Measurements from ENCODE around the gene DDX46. TPM values are rescaled to one million over a fixed set of nuclear protein-coding genes. Genes with fewer than 3 reads are reported as not detected.
"Not testable (repeated sequence)": the region's sequence is repeated elsewhere in the genome, so short reads cannot be mapped to it uniquely, and the experiment has no call there.

Gene DDX46
- total RNA-seq, 1 donor from 2014 or later = 39.7 TPM

DNA sequence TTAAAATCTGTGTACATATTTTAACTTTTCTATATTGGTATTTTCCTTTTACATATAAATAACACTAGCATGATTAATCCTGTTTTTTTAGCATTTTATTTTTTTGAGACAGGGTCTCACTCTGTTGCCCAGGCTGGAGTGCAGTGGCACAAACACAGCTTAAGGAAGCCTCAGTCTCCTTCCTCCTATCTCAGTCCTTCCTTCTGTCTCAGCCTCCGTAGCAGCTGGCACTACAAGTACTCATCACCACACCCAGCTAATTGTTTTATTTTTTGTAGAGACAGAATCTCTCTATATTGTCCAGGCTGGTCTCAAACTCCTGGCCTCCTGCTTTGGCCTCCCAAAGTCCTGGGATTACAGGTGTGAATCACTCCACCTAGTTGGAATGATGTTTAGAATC is 85.7 kb downstream of the DDX46 start:
- no peak for DNase-seq (ENCODE audit: extremely low read depth, low read depth, low spot score)

DNA sequence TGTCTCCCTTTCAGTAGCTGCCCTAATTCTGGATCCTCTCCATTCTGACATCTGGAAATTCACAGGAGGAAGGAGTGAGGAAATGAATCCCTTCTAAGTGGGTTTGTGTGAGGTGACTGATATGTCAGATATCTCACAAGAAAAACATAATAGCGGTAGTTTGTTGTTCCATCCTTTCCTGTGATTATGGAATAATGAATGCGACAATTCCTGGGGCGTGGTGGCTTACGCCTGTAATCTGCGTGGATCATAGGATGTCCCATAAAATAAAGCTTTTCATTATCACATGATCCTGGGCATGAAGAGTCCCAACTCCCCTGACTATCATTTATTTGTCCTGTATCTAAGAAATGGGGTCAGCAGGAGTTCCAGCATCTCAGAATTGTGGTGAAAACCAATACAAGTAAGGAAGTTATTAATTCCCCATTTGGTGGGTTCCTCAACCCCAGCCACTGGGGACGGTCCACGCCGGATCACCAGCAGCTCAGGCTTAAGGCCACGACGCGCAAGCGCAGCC is 86.8 kb downstream of the DDX46 start:
- DNase-seq (ENCODE audit: extremely low read depth, low read depth, low spot score) = peak; percentile 27

DNA sequence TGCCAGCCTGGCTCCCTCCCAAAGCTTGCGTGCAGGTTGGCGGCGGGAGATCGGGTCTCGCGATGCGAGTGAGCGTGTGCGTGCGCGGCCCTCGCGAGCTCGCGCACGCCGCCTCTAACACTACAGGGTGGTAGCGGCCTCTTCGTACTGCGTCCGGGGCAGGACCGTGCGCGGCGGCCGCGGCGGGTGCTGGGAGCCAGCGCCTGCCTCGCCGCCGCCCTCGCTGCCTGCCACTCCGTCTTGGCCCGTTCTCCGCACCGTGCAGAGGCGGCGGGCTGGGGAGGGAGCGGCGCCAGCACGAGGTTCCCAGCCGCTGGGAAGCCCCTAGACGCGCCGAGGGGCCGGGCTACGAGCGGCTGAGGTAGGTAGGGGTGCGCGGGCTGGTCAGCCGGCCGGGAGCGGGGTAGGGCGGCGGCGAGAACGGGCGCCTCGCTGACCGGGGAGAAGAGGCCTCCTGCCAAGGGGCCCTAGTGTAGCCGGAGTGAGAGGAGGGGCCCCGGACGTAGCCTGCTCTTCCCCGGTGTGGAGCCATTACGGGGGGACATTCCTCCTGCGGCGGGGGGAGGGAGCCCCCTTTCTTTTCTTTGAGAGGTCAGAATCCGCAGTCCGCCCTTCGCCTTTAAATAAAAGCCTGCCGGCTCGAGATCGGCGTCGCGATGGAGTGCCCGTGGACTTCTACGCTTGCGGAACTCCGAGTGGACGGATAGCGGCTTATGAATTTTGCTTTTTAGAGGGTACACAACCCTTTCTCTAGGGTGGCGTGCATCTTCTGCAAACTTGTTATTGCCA is 87.5 kb downstream of the DDX46 start, which contains the start of gene C5orf24:
TSS of gene C5orf24 (plus strand) at position 117 of the 789 bp plus-strand sequence. CDS start 8,933 bp downstream, outside the sequence.
- DNase-seq (ENCODE audit: extremely low read depth, low read depth, low spot score) = peak; percentile 72

DNA sequence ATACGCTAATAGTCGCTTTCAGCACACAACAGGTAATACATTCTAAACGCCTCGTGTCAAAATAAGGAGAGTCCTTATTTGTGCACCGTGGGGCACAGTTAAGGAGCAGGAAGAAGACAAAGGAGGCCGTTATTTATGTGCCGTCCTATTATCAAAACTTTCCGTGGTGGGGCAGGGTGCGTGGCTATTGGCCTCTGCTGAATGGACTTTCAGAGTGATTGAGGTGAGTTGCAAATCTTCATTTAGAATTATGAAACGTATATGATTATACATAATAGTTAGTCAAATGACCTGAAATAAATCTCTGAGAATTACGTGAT is 88.0 kb downstream of the DDX46 start:
- DNase-seq (ENCODE audit: extremely low read depth, low read depth, low spot score) = no peak

DNA sequence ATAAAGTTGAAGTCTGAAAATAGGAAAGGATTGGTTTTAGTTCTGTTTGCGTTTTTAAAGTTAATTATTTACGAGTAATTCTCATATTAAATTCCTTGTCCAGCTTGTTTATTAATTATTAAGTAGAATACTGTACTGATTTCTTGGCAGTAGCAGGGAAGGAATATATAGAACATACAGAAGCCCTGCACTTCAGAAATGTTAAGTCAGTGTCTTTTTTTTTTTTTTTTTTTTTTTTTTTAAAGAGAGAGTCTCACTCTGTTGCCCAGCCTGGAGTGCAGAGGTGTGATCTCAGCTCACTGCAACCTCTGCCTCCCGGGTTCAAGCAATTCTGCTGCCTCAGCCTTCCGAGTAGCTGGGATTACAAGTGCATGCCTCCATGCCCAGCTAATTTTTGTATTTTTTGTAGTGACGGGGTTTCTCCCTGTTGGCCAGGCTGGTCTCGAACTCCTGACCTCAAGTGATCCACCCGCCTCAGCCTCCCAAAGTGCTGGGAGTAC is 90.9 kb downstream of the DDX46 start:
- not testable (repeated sequence) for DNase-seq (ENCODE audit: extremely low read depth, low read depth, low spot score)

DNA sequence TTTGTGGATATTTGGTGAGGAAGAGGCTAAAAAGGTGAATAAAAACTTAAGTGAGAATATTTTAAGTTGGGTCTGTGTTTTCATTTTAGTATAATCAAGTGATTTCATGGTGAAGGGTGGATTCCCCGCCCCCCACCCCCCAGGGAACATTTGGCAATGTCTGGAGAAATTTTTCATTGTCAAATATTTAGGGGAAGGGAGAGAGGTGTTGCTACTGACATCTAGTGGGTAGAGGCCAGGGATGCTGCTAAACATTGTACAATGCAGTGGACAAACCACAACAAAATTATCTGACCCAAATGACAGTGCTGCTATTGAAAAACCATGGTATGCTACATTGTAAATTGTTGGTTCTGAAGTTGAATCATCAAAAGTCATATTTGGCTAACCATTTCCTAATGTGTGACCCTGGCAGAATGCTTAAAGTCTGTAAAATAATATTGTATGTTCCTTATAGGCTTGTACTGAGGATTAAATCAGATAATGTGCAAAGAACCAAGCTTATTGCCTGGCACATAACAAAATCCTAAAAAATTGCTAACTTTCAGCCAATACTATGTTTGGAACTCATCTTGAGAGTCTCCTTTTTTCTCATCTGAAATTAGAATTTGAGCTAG is 92.8 kb downstream of the DDX46 start:
- no peak for DNase-seq (ENCODE audit: extremely low read depth, low read depth, low spot score)

DNA sequence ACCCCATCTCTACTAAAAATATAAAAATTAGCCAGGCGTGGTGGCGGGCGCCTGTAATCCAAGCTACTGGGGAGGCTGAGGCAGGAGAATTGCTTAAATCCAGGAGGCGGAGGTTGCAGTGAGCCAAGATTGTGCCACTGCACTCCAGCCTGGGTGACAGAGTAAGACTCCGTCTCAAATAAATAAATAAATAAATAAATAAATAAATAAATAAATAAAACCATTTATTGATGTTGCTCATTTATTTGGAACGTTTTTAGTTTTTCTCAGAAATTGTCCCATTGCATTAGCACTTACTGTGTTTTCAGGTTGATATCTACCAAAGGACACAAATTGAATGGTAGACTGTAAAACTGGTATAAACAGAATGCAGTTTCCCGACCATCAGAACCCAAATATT is 97.9 kb downstream of the DDX46 start:
- DNase-seq (ENCODE audit: extremely low read depth, low read depth, low spot score) = not testable (repeated sequence)

DNA sequence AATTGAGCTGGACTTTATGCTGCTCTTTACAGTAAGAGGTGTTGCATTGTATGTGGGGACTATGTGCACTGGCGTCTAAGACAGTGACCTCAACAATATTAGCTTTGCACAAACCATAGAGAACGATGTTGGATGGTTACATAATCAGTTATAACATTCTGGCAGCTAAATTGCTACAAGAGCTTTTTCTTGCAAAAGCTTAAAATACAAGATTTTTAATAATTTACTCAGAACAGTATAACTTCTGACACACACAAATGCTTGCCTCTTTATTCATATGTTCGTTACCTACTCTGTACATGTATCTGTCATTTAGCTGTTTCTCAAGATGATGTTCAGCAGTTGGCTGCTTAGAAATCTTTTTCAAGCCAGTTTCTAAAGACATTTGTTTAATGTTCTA is 98.8 kb downstream of the DDX46 start:
- DNase-seq (ENCODE audit: extremely low read depth, low read depth, low spot score) = no peak

DNA sequence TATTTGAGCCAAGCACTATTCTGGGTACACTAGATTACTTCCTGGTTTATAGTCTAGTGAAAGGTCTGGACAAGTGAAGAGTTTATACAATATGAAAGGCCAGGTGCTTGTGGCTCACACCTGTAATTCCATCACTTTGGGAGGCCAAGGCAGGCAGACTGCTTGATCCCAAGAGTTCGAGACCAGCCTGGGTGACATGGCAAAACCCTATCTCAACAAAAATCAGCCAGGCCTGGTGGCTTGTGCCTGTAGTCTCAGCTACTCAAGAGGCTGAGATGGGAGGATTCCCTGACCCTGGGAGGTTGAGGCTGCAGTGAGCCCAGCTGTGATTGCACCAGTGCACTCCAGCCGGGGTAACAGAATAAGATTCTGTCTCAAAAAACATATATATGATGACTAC is 106.1 kb downstream of the DDX46 start:
- no peak for DNase-seq (ENCODE audit: extremely low read depth, low read depth, low spot score)

DNA sequence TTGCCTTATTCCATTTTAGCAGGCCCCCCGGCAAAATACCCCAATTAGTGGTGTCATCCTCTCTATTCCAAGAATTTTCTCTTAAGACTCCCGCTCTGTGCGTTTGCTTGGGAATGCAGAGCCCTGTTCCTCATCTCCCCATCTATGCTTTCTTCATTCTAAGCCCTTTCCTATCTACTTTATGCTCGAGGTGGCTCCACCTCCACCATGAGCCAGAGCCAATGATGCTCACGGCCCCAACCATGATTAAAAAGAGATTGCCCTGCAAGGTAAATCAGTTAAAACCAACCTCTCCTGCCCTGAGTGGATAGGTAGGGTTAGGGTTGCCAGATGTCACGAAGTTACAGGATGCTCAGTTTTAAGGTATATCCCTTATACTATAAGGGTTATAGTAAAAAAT is 114.9 kb downstream of the DDX46 start:
- DNase-seq (ENCODE audit: extremely low read depth, low read depth, low spot score) = no peak

DNA sequence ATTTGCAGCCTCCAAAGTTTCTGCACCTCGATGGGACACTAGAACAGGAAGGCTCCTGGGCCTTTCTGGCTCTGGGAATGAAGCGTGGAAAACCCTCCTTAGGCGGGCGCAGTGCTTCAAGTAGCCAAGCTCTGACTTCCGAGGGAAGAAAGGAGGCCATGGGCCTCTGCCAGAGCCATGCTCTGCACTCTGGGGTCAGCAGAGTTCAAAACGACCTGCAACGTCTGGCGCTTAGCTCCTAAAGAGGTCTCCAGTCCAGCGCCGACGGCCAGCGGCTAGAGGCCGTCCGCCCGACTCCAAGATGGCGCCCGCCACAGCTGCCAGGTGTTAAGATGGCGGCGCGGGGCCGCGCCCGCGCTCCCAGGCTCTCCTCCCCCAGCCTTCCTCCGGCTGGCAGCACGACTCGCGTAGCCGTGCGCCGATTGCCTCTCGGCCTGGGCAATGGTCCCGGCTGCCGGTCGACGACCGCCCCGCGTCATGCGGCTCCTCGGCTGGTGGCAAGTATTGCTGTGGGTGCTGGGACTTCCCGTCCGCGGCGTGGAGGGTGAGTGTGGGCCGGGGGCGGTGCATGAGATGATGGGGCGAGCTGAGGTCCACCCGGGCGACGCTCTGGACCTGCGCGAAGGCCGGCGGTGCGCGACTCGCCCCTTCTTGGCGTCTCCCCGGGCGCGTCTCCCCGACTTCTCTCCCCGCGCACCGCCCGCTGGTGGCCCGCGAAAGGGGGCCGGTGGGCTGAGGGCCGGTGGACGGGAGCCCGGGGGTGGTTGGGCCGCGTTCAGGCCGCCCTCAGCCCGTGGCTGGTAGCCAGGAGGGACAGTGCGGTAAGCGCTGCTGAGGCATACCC is 115.6 kb downstream of the DDX46 start, which contains the start of gene TXNDC15:
TSS of gene TXNDC15 (plus strand) at position 385 of the 844 bp plus-strand sequence. CDS start at position 442, 57 bp downstream.
- DNase-seq (ENCODE audit: extremely low read depth, low read depth, low spot score) = peak; percentile 25

DNA sequence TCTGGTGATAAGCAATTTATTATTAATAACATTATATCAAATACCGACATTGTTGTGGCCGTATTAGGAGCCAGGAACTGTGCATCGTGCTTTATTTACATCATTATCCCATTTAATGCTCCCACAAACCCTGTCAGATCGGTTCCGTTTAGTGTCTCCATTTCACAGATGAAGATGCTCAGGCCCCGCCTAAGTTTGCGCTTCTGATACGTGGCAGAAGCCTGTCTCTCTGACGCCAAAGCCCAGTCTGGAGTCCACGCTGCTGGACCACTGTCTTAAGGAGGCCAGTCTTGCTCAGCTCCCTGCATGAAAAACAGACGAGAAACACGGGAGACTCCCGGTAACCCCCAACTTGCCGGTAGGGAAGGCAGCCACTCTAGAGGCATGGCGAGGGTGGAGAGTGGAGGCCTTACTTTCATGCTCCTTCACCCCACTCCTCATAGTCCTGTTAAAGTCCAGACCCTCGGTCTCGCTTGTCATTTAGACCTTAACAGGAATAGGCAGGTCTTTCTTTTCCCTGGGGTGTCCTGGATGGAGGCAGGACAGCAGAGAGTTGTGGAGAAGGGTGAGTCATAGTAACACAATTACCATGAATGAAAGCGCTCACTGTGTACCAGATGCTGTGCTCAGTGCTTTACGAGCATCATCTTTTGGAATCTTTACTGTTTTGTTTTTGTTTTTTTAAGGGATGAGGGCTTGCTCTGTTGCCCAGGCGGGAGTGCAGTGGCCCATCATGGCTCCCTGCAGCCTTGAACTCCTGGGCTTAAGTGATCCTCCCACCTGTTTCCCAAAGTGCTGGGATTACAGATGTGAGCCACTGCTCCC is 116.5 kb downstream of the DDX46 start:
- peak; percentile 27 for DNase-seq (ENCODE audit: extremely low read depth, low read depth, low spot score)

DNA sequence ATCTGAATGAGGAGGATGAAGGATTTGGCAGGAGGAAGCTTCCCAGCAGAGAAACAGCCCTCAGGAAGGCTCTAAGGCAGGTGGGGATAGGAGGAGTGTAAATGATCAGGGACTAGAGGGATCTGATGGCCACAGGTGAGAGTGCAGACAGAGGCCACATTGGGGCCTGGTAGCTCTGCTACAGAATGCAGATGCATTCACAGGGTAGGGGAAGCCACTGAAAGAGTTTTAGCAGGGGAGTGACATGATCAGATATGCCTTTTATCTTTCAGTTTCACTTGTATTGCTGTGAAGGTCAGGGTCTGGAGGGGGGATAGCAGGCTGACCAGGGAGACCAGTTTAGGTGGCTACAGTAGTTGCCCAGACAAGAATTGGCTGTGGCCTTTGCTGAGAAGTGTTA is 118.6 kb downstream of the DDX46 start:
- no peak for DNase-seq (ENCODE audit: extremely low read depth, low read depth, low spot score)

DNA sequence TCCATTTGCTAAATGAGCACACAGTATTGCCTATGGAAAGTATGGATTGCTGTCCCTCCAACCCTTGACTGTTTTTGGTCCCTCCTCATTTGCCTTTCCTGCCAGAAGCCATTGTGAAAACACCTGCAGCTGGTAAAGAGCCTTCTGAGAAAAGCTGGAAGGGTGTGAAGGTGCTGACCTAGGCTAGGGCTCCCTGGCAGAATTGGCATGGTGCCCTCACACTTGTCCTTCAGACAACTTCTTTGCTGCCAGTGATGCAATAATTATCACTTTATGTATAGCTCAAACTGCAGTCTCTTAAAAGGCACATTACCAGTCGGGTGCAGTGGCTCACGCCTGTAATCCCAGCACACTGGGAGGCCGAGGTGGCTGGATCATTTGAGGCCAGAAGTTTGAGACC is 119.8 kb downstream of the DDX46 start:
- DNase-seq (ENCODE audit: extremely low read depth, low read depth, low spot score) = no peak

DNA sequence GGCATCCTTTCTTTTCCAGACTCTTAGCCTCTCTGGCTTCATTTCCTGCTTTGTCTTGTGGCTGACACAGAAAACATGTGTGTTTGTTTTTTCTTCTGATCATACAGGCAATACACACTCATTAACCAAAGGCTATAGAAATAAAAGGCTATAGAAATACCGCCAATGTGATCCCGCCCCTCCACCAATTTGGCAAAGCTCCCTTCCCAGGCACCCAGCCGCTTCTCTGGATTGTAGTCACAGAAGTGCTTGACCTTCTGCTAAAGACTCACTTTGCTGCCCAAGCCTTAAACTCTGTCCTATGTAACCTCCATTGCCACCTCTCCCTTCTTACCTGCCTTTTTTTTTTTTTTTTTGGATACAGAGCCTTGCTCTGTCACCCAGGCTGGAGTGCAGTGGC is 120.9 kb downstream of the DDX46 start:
- DNase-seq (ENCODE audit: extremely low read depth, low read depth, low spot score) = no peak

Other genes starting within 250 kb of the DDX46 start
- 14.5 and 24.7 TPM in 2 replicates for gene JADE2, start 233.1 kb upstream of the DDX46 start, total RNA-seq
- 21.0 and 24.9 TPM in 2 replicates for gene SAR1B, start 126.0 kb upstream of the DDX46 start, total RNA-seq
- 27.2 and 30.5 TPM in 2 replicates for gene SEC24A, start 110.0 kb upstream of the DDX46 start, total RNA-seq
- 31.0 and 39.1 TPM in 2 replicates for gene CAMLG, start 20.2 kb upstream of the DDX46 start, total RNA-seq
- gene C5orf24, start 87.2 kb downstream of the DDX46 start, total RNA-seq = 65.5 and 71.4 TPM in 2 replicates
- gene TXNDC15, start 115.6 kb downstream of the DDX46 start, total RNA-seq = 39.2 and 55.4 TPM in 2 replicates
- gene PCBD2, start 146.4 kb downstream of the DDX46 start, total RNA-seq = 5.7 and 6.5 TPM in 2 replicates
- gene CATSPER3, start 209.1 kb downstream of the DDX46 start, total RNA-seq = not detected in 2 replicates

Measured in glomerular endothelial cell (primary cell).